OCI-LY3 (cell line): ENCODE data around the gene MANEA.

ENCODE experiments used
- H2AFZ ChIP-seq: fragments of 200-600, 300-600 bp; shearing (Covaris generic); 2 replicates; pipeline ENCODE4 v1.6.0; 2014; ENCODE audit warnings: antibody characterized with exemption, low read depth, low read length
- H3K27ac ChIP-seq: fragments of 200-600, 300-600 bp; sonication (generic); 2 replicates; pipeline ENCODE4 v1.5.1; 2014; ENCODE audit warnings: mild to moderate bottlenecking, low read length, moderate library complexity, mixed read lengths
- H3K27me3 ChIP-seq: fragments of 200-600, 300-600 bp; sonication (generic); 2 replicates; pipeline ENCODE4 v1.6.1; 2014; ENCODE audit warnings: low read depth, low read length, mixed read lengths
- H3K36me3 ChIP-seq: fragments of 200-600, 300-600 bp; sonication (generic); replicated peaks from 2 replicates; pipeline ENCODE3; 2014; ENCODE audit warnings: low read depth, low read length, mixed read lengths
- H3K4me1 ChIP-seq: fragments of 300-600, 200-600 bp; sonication (generic); 2 replicates; pipeline ENCODE4 v1.6.1; 2014; ENCODE audit warnings: low read length, mixed read lengths
- H3K4me2 ChIP-seq: fragments of 200-600, 300-600 bp; sonication (generic); 2 replicates; pipeline ENCODE4 v1.6.1; 2014; ENCODE audit warnings: low read length, mixed read lengths
- H3K4me3 ChIP-seq: fragments of 300-600, 200-600 bp; sonication (generic); 2 replicates; pipeline ENCODE4 v1.5.1; 2014; ENCODE audit warnings: antibody characterized with exemption, mild to moderate bottlenecking, low read length, moderate library complexity
- H3K79me2 ChIP-seq: fragments of 300-600, 200-600 bp; shearing (Covaris generic); 2 replicates; pipeline ENCODE4 v1.6.1; 2014; ENCODE audit warnings: mild to moderate bottlenecking, low read length, mixed read lengths
- H3K9ac ChIP-seq: fragments of 300-600, 200-600 bp; shearing (Covaris generic); 2 replicates; pipeline ENCODE4 v1.6.0; 2014; ENCODE audit warnings: mild to moderate bottlenecking, low read length, moderate library complexity
- H3K9me3 ChIP-seq: fragments of 200-600, 300-600 bp; shearing (Covaris generic); 2 replicates; pipeline ENCODE4 v1.6.1; 2014; ENCODE audit warnings: low read length, mixed read lengths; ENCODE audit not compliant: insufficient read depth
- H4K20me1 ChIP-seq: fragments of 200-600, 300-600 bp; sonication (generic); 2 replicates; pipeline ENCODE4 v1.6.1; 2016; ENCODE audit warnings: low read length, mixed read lengths; ENCODE audit not compliant: insufficient read depth
- EZH2phosphoT487 ChIP-seq: fragments of 200-600 bp; shearing (Covaris generic); IDR thresholded peaks from 2 replicates; pipeline ENCODE4 v1.6.1; 2018; ENCODE audit warnings: antibody characterized with exemption, mixed run types, low read depth
- TF ChIP-seq, protein P1 (sequence below): fragments of 200-600, 300-600 bp; sonication (generic); IDR thresholded peaks from 2 replicates; pipeline ENCODE4 v1.5.1; 2014; ENCODE audit warnings: antibody characterized with exemption, low read length, low read depth

Gene MANEA

DNA sequence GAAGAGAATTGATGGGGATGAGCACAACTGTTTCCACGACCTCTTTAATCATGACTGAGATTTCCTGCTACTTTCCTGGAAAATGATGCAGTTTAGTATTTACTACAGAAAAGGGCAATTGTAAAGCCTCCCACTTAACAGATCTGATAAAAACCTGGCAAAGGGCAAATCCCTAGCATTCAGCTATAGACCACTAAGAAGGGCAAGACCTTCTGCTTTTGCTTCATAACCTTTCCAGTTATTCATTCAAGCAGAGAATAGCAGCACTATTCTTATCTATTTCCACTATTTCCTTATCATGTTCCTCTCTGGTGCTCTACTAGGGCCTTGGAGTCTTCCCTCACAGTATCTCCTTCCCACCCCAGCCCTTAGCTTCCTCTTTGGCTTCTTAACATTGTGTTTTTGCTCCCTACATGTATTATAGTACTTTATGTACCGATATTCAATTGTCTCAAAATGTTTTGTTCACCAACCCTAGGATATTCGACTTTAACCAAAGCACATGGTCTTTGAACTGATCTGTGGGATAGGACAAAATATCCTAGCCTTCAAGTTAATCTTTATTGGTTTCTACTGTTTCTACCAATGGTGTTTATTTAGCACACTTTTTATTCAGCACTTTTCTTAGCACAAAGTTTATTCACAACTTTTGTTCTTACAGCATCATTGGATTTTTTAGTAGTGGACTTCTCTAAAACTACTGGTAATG is 32.7 kb upstream of the MANEA start:
- Histone ChIP-seq H4K20me1 (no peaks in the 10 kb centered on the region), H3K79me2 (no peaks in the 10 kb centered on the region), H3K4me1 (no peaks in the 10 kb centered on the region), H3K4me2 (no peak overlapping the region), H3K36me3 (no peaks in the 10 kb centered on the region), H3K9ac (no peak overlapping the region), H3K4me3 (no peak overlapping the region), H3K27me3 (no peaks in the 10 kb centered on the region), H3K27ac (no peak overlapping the region), H2AFZ (no peak overlapping the region), H3K9me3 (no peaks in the 10 kb centered on the region)
- TF ChIP-seq, protein P1, sequence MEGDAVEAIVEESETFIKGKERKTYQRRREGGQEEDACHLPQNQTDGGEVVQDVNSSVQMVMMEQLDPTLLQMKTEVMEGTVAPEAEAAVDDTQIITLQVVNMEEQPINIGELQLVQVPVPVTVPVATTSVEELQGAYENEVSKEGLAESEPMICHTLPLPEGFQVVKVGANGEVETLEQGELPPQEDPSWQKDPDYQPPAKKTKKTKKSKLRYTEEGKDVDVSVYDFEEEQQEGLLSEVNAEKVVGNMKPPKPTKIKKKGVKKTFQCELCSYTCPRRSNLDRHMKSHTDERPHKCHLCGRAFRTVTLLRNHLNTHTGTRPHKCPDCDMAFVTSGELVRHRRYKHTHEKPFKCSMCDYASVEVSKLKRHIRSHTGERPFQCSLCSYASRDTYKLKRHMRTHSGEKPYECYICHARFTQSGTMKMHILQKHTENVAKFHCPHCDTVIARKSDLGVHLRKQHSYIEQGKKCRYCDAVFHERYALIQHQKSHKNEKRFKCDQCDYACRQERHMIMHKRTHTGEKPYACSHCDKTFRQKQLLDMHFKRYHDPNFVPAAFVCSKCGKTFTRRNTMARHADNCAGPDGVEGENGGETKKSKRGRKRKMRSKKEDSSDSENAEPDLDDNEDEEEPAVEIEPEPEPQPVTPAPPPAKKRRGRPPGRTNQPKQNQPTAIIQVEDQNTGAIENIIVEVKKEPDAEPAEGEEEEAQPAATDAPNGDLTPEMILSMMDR, result no peak
- TF ChIP-seq EZH2phosphoT487, result no peak

DNA sequence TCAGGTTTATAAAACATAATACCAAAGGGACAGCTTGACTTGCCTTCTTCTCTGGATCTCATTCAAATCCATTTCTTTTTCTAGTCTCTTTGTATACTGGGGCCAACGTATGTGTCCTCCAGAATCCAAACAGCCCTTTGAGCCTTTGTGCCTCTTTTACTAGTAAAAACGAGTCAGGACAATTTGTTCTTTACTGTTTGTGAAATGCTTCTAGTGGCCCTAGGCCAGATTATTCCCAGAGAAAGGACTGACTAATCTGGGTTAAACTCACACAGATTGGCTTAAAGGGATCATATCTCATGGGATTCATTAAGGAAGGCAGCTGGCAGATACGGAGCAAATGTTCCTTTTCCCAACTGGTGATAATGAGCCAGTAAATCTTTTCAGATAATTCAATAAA is 32.1 kb upstream of the MANEA start:
- Histone ChIP-seq H3K27me3 (no peaks in the 10 kb centered on the region), H3K4me1 (no peaks in the 10 kb centered on the region), H4K20me1 (no peaks in the 10 kb centered on the region), H3K9ac (no peak overlapping the region), H3K9me3 (no peaks in the 10 kb centered on the region), H3K4me3 (no peak overlapping the region), H3K27ac (no peak overlapping the region), H2AFZ (no peak overlapping the region), H3K4me2 (no peak overlapping the region), H3K79me2 (no peaks in the 10 kb centered on the region), H3K36me3 (no peaks in the 10 kb centered on the region)
- TF ChIP-seq EZH2phosphoT487, result no peak

DNA sequence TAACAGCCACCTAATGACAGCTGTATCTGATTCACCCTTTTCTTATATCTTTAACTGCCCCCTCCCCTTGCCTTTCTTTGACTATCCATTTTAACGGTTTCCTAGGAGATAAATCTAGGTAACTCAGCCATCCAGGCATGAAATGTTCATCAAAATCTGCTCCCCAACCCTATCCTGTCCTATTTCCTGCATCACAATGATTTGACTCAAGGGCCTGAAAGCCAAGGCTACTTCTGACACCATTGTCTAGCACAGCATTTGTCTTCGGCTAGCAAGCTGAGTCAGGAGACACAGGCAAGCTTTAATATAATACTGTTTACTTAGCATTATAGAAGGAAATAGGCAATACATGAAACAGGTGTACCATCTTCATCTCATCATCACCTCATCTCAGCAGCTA is 31.6 kb upstream of the MANEA start:
- H3K9me3 ChIP-seq, result no peaks in the 10 kb centered on the region
- no peaks in the 10 kb centered on the region for H3K36me3 ChIP-seq
- H3K4me2 ChIP-seq, result no peak overlapping the region
- no peaks in the 10 kb centered on the region for H3K79me2 ChIP-seq
- no peaks in the 10 kb centered on the region for H3K4me1 ChIP-seq
- H3K4me3 ChIP-seq, result no peak overlapping the region
- no peak overlapping the region for H3K9ac ChIP-seq
- H4K20me1 ChIP-seq, result no peaks in the 10 kb centered on the region
- no peak overlapping the region for H3K27ac ChIP-seq
- no peak overlapping the region for H2AFZ ChIP-seq
- H3K27me3 ChIP-seq, result no peaks in the 10 kb centered on the region
- no peak for TF ChIP-seq EZH2phosphoT487
- TF ChIP-seq, protein P1, result no peak

DNA sequence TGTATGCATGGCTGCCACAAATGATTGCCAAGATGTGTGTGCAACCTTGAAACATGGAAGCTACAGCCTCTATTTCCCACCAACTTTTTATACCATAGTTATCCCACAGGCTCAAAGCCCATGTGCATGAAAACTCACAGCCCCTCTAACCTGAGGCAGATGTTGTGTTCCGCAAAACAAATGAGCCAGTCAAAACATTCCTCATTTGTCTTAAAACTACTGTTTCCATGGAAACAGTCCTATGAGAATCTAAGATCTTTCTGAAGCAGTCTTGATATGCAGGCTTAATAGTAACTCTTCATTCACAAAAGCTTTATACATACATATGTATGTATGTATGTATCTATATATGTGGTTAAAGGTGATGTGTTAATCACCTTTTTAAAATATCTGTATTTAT is 31.2 kb upstream of the MANEA start:
- Histone ChIP-seq H3K36me3 (no peaks in the 10 kb centered on the region), H3K27ac (no peak overlapping the region), H3K27me3 (no peaks in the 10 kb centered on the region), H3K9me3 (no peaks in the 10 kb centered on the region), H2AFZ (no peak overlapping the region), H3K4me2 (no peak overlapping the region), H3K79me2 (no peaks in the 10 kb centered on the region), H3K4me3 (no peak overlapping the region), H4K20me1 (no peaks in the 10 kb centered on the region), H3K9ac (no peak overlapping the region), H3K4me1 (no peaks in the 10 kb centered on the region)
- TF ChIP-seq, protein P1, result no peak
- TF ChIP-seq EZH2phosphoT487, result no peak
